GM18498 (cell line): ENCODE data around the gene INTS14.

Experiments used
- ATAC-seq: cut with Tn5 transposase; IDR thresholded peaks from one replicate; pipeline ENCODE4 v1.9.1; 2021; ENCODE audit warnings: mild to moderate bottlenecking, moderate library complexity; ENCODE audit not compliant: unreplicated experiment

Gene INTS14

GRCh38 chr15:65535192-65535591 lies 75.7 kb downstream of the INTS14 start:
- no peak for ATAC-seq

- no peak for ATAC-seq
Measured at GRCh38 chr15:65533057-65533756, 77.7 kb downstream of the INTS14 start.

- no peak for ATAC-seq
Measured at GRCh38 chr15:65532738-65533051, 78.2 kb downstream of the INTS14 start.

- peak; percentile 89 for ATAC-seq
Measured at GRCh38 chr15:65530318-65531111, 80.4 kb downstream of the INTS14 start, which contains the start of gene HACD3. TSS of gene HACD3 (plus strand) at chr15:65530463. CDS start at chr15:65530632, 169 bp downstream.

GRCh38 chr15:65529762-65530317 lies 81.1 kb downstream of the INTS14 start:
- no peak for ATAC-seq
